OCI-M1 (cell line): ENCODE data around the gene IL1RN.

Experiments
- DNase-seq: peaks from one replicate; lab custom pipeline; 2025; lab: John Stamatoyannopoulos, UW

Gene IL1RN

DNA sequence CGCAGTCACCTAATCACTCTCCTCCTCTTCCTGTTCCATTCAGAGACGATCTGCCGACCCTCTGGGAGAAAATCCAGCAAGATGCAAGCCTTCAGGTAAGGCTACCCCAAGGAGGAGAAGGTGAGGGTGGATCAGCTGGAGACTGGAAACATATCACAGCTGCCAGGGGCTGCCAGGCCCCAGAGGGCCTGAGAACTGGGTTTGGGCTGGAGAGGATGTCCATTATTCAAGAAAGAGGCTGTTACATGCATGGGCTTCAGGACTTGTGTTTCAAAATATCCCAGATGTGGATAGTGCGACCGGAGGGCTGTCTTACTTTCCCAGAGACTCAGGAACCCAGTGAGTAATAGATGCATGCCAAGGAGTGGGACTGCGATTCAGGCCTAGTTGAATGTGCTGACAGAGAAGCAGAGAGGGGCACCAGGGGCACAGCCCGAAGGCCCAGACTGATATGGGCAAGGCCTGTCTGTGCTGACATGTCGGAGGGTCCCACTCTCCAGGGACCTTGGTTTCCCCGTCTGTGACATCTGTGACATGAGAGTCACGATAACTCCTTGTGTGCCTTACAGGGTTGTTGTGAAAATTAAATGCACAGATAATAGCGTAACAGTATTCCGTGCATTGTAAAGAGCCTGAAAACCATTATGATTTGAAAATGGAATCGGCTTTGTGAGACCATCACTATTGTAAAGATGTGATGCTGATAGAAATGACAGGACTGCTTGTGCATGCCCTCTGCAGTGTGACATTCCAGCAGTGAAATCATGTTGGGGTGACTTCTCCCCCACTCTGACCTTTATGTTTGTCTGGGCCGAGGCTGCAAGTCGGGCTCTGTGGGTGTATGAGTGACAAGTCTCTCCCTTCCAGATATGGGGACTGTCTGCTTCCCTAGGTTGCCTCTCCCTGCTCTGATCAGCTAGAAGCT lies 510 bp downstream of the IL1RN start:
- no peak for DNase-seq

- DNase-seq: no peak
Observed at GRCh38 chr2:113129519-113130078, 2.2 kb downstream of the IL1RN start.

- no peak for DNase-seq
Observed at GRCh38 chr2:113131352-113132185, 4.2 kb downstream of the IL1RN start.

- no peak for DNase-seq
Observed at GRCh38 chr2:113132414-113133021, 5.1 kb downstream of the IL1RN start.

GRCh38 chr2:113133704-113134598 lies 6.6 kb downstream of the IL1RN start:
- DNase-seq: no peak

GRCh38 chr2:113134717-113135116 lies 7.3 kb downstream of the IL1RN start:
- DNase-seq: no peak

- no peak for DNase-seq
Observed at GRCh38 chr2:113135317-113135716, 7.9 kb downstream of the IL1RN start.

DNA sequence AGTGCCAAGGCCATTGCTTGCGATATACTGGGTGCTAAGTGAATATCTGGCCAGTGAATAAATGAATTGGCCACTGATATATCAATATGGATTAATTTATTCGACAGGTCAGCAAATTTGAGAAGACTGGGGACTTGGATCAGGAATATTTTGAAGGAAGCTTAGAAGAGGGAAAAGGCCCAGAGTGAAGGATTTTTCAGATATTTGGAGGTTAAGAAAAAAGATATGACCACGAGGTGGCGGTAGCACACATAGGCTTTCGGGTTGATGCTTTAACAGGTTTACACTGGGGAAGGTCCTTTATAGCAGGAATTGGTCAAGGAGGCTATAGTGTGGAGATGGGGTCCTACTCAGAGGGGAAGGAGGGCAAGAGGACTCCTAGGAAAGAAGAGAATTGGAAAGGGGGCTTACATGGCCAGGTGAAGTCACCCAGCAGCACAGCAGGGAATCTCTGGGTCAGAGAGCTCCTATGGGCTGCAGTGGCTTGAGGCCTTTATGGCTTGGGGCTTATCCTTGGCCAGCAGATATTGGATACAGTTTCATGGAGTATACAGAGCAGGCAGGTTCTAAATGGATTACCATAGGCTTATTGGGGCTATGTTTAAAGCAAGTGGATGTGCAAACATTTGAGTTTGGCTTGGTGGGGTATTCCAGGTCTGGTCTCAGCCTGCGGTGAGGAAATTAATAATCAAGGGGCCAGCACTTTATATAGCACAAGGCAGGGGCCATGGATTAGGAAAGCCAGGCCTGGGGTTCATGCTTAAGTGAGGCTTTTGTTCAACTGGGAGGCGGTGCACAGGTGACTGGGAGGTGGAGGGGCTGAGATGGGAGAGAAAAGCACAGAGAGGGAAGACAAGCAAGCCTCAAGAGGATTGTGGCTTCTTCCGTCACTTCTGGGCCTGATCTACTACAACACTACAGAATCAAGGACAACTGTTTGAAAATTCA lies 9.7 kb downstream of the IL1RN start:
- DNase-seq: peak; percentile 54

DNA sequence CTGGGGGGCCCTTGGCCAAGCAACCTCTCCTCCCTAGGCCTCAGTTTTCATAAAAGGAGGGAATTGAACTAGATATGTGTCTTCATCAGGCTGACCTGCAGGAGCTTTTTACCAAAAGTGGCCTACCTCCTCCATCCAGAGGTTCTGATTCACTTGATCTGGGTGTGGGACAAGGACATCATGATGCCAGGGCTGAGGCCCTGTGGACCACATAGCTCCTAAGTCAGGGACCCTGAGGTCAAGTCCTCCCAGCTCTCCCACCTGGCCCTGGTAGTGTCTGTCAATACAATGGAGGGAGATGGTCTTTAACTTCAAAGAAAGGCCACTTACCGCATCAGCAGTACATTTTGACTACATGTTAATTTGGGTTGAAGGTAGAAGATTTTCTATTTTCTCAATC lies 10.4 kb downstream of the IL1RN start:
- no peak for DNase-seq

DNA sequence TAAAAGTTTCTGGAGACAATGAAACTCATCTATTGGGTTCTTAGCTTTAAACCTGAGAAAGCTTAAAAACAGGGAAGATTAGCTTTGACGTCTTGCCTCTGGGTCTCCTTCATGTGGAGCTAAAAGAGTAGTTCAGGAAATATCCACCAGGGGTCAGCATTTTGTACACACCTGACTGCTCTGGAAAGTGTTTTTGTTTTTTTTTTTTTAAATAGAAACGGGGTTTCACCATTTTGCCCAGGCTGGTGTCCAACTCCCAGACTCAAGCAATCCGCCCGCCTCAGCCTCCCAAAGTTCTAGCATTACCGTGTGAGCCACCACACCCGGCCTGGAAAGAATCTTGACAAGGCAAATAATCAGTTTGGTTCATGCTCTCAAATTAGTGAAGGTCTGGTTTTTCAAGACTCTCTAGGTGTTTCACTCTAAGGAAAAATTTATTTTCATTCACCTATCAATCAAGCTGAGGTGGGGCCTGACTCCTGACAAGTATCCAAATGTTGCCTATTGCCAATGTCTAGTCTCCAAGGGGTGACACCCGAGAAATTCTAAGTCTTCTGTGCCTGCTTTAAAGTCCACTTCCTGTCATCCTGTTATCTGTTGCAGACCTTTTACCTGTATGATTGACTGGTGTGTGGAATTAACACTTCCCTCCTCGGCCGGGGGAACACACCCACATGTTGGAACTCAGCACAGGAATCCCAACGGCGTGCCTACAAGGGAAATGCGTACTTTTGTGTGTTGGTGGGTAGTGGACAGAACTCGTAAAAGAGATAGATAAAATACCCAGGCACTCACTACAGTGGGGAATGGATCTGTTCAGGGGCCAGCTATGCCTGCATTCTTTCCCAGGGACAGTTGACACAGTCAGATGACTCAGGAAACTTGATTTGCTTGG lies 11.3 kb downstream of the IL1RN start:
- DNase-seq: peak; percentile 86

DNA sequence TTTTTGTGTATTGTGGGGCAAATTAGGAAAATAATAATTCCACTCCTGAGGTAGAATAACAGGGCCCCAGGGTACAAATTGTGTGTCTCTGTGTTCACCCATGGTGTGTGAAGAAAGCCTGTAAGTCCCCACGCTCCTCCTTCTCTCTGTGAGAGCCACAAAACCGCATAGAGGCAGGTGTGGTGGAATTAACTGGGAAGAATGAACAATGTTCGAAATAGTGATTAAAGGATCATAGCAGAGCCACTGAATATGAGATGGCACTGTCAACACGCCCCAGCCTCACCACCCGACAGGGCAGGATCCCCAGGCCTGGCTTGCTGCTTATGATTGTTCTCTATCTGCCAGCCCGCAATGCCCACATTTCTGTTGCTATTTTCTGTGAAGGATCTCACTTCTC lies 14.1 kb downstream of the IL1RN start:
- no peak for DNase-seq

GRCh38 chr2:113142290-113142689 lies 14.9 kb downstream of the IL1RN start:
- DNase-seq: no peak

DNA sequence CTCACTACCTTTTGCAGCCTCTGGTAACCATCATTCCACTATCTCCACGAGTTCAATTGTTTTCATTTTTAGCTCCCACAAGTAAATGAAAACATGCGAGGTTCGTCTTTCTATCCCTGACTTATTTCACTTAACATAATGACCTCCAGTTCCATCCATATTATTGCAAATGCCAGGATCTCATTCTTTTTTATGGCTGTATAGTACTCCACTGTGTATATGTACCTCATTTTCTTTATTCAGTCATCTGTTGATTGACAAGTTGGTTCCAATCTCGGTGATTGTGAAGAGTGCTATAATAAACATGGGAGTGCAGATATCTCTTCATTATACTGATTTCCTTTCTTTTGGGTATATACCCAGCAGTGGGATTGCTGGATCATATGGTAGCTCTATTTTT lies 16.9 kb downstream of the IL1RN start:
- no peak for DNase-seq

- no peak for DNase-seq
Observed at GRCh38 chr2:113148606-113149552, 21.5 kb downstream of the IL1RN start.

DNA sequence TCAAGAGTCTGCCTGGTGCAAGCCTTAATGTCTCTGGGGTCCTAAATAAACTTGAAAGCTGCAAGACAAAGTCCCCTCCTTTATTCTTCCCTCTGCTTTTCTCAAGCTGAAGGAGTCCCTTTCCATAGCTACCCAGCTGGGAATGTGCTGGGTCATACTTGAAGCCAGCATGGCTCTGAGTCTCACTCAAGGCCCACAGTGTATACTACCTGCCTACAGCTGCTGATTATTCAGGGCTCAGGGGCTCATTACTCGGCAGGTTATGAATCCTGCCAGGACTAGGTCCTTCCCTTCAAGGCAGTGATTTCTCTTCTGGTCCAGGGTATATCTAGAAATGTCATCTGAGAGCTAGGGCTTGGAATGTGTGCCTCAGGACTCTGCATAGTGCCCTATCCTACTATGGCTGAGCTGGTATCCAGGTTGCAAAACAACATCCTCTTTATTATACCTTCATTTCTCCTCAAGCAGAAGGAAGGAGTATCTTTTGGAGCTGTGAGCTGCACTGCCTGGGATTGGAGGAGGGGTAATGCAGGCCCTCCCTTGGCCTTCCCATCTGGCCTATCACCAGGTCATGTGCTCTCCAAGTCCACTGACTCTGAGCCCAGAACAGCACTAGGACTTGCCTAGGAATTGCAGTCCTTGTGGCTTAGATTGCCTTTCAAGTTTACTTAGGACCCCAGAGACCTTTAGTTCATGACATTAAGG lies 22.3 kb downstream of the IL1RN start:
- DNase-seq: no peak

- DNase-seq: no peak
Observed at GRCh38 chr2:113150258-113150601, 22.8 kb downstream of the IL1RN start.

DNA sequence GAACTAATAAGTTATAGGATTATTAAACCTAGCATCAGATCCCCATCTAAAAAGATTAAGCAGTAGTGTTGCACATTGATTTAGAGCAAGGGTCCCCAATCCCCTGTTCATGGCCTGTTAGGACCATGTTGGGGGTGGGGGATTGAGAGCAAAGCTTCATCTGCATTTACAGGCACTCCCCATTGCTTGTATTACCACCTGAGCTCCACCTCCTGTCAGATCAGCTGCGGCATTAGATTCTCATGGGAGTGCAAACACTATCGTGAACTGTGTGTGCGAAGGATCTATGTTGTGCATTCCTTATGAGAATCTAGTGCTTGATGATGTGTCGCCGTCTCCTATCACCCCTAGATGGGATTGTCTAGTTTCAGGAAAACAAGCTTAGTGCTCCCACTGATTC lies 27.9 kb downstream of the IL1RN start:
- no peak for DNase-seq
